OCI-LY7 (cell line): ENCODE results near the gene CABP1. TPM values are rescaled to one million over a fixed set of nuclear protein-coding genes. Genes with fewer than 3 reads are reported as not detected.
A peak's percentile ranks its signal among the peaks of the same experiment; 100 is the strongest.

ENCODE experiments used
- BruUV-seq: library from RNA; stranded (reverse); fragments of 400-500 nt; replicated peaks from 2 replicates; lab custom pipeline; 2021; lab: Mats Ljungman, UMichigan
- CTCF ChIA-PET: fragments of 300-600 bp; sonication (Branson Sonifier 250); formaldehyde crosslinking; loops from one replicate; lab custom pipeline; 2022; ENCODE audit warnings: antibody characterized with exemption; ENCODE audit not compliant: unreplicated experiment; lab: Charles Lee
- POLR2A ChIA-PET: fragments of 300-600 bp; sonication (Branson Sonifier 250); formaldehyde crosslinking; loops from one replicate; lab custom pipeline; 2022; ENCODE audit warnings: antibody characterized with exemption; lab: Charles Lee
- DNase-seq: peaks from one replicate; pipeline ENCODE4 v3.0.0-alpha.2; 2015; ENCODE audit warnings: low spot score
- H2AFZ ChIP-seq: fragments of 200-600 bp; sonication (generic), shearing (Covaris generic); 2 replicates; pipeline ENCODE4 v1.6.1; 2014; ENCODE audit warnings: mild to moderate bottlenecking, antibody characterized with exemption, low read length, moderate library complexity
- H3K27ac ChIP-seq: fragments of 200-600 bp; sonication (generic); 2 replicates; pipeline ENCODE4 v1.5.1; 2014; ENCODE audit warnings: mixed run types, low read depth, mild to moderate bottlenecking, moderate library complexity, low read length, inconsistent platforms; ENCODE audit not compliant: poor library complexity, severe bottlenecking
- H3K36me3 ChIP-seq: fragments of 200-600 bp; sonication (generic); 2 replicates; pipeline ENCODE4 v1.6.1; 2014; ENCODE audit warnings: mild to moderate bottlenecking, antibody characterized with exemption, low read length, moderate library complexity, mixed read lengths; ENCODE audit not compliant: insufficient read depth
- H3K4me1 ChIP-seq: fragments of 200-600 bp; sonication (generic); 2 replicates; pipeline ENCODE4 v1.5.1; 2014; ENCODE audit warnings: mild to moderate bottlenecking, low read length; ENCODE audit not compliant: insufficient read depth, poor library complexity, severe bottlenecking
- H3K4me2 ChIP-seq: fragments of 200-600 bp; sonication (generic); 2 replicates; pipeline ENCODE4 v1.6.1; 2014; ENCODE audit warnings: mild to moderate bottlenecking, low read length
- H3K4me3 ChIP-seq: fragments of 200-600 bp; sonication (generic); 2 replicates; pipeline ENCODE4 v1.5.1; 2014; ENCODE audit warnings: mild to moderate bottlenecking, low read depth, low read length; ENCODE audit not compliant: poor library complexity, severe bottlenecking
- H3K79me2 ChIP-seq: fragments of 200-600 bp; sonication (generic); 2 replicates; pipeline ENCODE4 v1.6.1; 2016; ENCODE audit warnings: low read depth, mild to moderate bottlenecking, low read length, moderate library complexity, mixed read lengths; ENCODE audit not compliant: insufficient read depth
- H3K9me2 ChIP-seq: fragments of 200-600 bp; sonication (generic); 2 replicates; pipeline ENCODE4 v1.6.1; 2016; ENCODE audit warnings: mild to moderate bottlenecking, low read length, mixed read lengths; ENCODE audit not compliant: insufficient read depth
- H3K9me3 ChIP-seq: fragments of 200-600 bp; sonication (generic); 2 replicates; pipeline ENCODE4 v1.6.1; 2014; ENCODE audit warnings: mild to moderate bottlenecking, mixed run types, low read length, mixed read lengths
- H4K20me1 ChIP-seq: fragments of 200-600 bp; sonication (generic); 2 replicates; pipeline ENCODE4 v1.6.1; 2014; ENCODE audit warnings: mild to moderate bottlenecking, antibody characterized with exemption, low read length, moderate library complexity, mixed read lengths; ENCODE audit not compliant: insufficient read depth
- CTCF ChIP-seq: fragments of 200-600 bp; sonication (generic); conservative IDR thresholded peaks from 2 replicates; pipeline ENCODE4 v1.5.1; 2014; ENCODE audit warnings: mild to moderate bottlenecking, antibody characterized with exemption, low read length, moderate library complexity, mixed read lengths
- EZH2phosphoT487 ChIP-seq: fragments of 200-600 bp; sonication (generic); IDR thresholded peaks from 2 replicates; pipeline ENCODE4 v1.6.1; 2018; ENCODE audit warnings: low read depth, borderline replicate concordance, mild to moderate bottlenecking, mixed run types, antibody characterized with exemption, low read length, moderate library complexity, mixed read lengths
- intact Hi-C: fragments of 100-400 bp; cut with micrococcal nuclease; formaldehyde crosslinking; loops from one replicate; pipeline ENCODE4 v1.10.0; 2022; ENCODE audit not compliant: unreplicated experiment
- total RNA-seq, 2 experiments: library from RNA; depleted of rRNA in 1 of 2; stranded (reverse); fragments of >200 nt in 1 of 2; shearing (Covaris generic) in 1 of 2; gene quantifications; 2 replicates each; pipeline ENCODE4 v1.2.3, GENCODE V29; 2014 to 2022

The CABP1 gene
- total RNA-seq, 2 experiments from 2014 or later, result 0.79 to 3.8 TPM

GRCh38 chr12:120625557-120626419, 14.6 kb upstream of the CABP1 start:
- Histone ChIP-seq H3K4me3 (no peak overlapping the region), H3K9me3 (no peaks in the 10 kb centered on the region), H3K9me2 (no peaks in the 10 kb centered on the region), H3K4me2 (peak overlapping the region; percentile 37; the same call in 1 of the 2 replicates), H2AFZ (peak overlapping the region; percentile 69), H3K27ac (no peak overlapping the region), H4K20me1 (no peaks in the 10 kb centered on the region), H3K4me1 (peaks cover 5% of the 10 kb centered on the region), H3K36me3 (no peaks in the 10 kb centered on the region), H3K79me2 (no peaks in the 10 kb centered on the region)
- ChIA-PET POLR2A (interaction anchor here (0.5 to 0.7 kb wide), 4 partner anchors 139 to 428 kb away, joined by 3 read pairs; no protein-coding TSS in a partner anchor), CTCF (no interaction called here)
- no TSS peak for BruUV-seq
- TF ChIP-seq EZH2phosphoT487 (no peak), CTCF (peak; percentile 75)
- intact Hi-C loops, result loop anchor here (5.0 kb wide), 1 partner anchor 87 kb away; the partner anchor contains the start of gene UNC119B
- DNase-seq, result peak; percentile 73

- no peak for DNase-seq
- no peaks in the 10 kb centered on the region for H3K79me2 ChIP-seq
- no TSS peak for BruUV-seq
- H3K4me2 ChIP-seq, result no peak overlapping the region
- ChIA-PET POLR2A (interaction anchor here (0.7 kb wide), 1 partner anchor 137 kb away, joined by 3 read pairs; no protein-coding TSS in a partner anchor), CTCF (no interaction called here)
- TF ChIP-seq EZH2phosphoT487 (no peak), CTCF (no peak)
- no peak overlapping the region for H2AFZ ChIP-seq
- H3K36me3 ChIP-seq, result no peaks in the 10 kb centered on the region
- no peaks in the 10 kb centered on the region for H3K9me3 ChIP-seq
- peaks cover 3% of the 10 kb centered on the region for H3K4me1 ChIP-seq
- intact Hi-C loops, result loop anchor here (5.0 kb wide), 1 partner anchor 83 kb away; the partner anchor contains the start of gene UNC119B
- H4K20me1 ChIP-seq, result no peaks in the 10 kb centered on the region
- H3K4me3 ChIP-seq, result no peak overlapping the region
- H3K27ac ChIP-seq, result no peak overlapping the region
- no peaks in the 10 kb centered on the region for H3K9me2 ChIP-seq
These were observed 11.5 kb upstream of the CABP1 start for GRCh38 chr12:120628919-120629318.
